GM18499 (cell line): Measurements from ENCODE around the gene NSUN6.
"Not testable (repeated sequence)": the region's sequence is repeated elsewhere in the genome, so short reads cannot be mapped to it uniquely, and the experiment has no call there.

ENCODE experiments used
- ATAC-seq: cut with Tn5 transposase; IDR thresholded peaks from one replicate; pipeline ENCODE4 v1.9.1; 2021; ENCODE audit warnings: moderate number of reproducible peaks; ENCODE audit not compliant: insufficient read depth, unreplicated experiment

The NSUN6 gene

DNA sequence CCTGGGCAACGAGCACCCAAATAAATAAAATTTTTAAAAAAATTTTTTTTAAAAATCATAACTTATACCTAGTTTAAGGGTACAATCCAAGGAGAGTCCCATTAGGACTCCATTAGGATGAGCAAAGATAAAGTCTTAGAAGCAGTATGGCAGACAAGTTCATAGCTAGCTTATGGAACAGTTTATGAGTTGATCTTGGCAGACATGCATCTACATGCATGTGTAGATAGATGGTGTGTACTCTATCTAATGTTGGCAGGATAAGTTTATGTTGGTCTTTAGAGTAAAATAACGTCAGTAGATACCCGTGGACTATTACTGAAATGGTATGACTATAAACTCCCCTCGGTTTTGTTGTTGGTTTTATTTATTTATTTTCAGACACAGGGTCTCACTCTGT lies 40.2 kb downstream of the NSUN6 start:
- ATAC-seq: no peak

DNA sequence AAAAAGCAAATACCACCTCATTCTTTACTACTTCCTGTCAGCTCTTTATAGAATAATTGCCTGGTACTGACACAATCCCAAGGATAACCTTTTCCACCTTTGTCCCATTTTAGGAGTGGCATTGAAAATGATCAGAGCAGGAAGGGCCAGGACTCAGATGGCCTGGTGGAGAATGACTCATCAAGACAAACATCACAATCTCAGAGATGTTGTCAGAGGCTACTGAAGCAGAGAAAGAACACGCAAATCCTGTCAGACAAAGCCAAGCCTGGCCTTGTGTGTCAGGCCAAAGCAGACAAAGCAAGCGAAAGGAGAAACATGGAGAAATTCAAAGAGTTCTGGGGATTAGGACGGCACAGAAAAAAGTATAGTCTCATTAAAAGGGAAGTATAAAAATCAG lies 40.9 kb downstream of the NSUN6 start:
- ATAC-seq: no peak

DNA sequence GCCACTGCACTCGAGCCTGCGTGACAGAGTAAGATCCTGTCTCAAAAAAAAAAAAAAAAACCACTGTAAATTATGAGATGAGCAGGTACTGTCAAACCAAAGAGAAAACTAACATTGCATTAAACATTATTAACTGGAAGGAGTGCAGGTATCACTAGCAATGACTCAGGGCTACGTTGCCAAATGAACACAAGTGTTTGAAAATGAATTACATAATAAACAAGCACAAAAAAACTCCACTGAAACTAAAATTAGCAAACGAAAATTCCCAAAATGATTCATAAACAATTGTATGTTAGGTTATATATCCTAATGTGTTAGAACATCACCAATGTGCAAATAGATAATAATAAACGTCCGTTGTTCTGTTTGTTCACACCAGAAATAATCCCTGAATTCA lies 42.8 kb downstream of the NSUN6 start:
- ATAC-seq: no peak

DNA sequence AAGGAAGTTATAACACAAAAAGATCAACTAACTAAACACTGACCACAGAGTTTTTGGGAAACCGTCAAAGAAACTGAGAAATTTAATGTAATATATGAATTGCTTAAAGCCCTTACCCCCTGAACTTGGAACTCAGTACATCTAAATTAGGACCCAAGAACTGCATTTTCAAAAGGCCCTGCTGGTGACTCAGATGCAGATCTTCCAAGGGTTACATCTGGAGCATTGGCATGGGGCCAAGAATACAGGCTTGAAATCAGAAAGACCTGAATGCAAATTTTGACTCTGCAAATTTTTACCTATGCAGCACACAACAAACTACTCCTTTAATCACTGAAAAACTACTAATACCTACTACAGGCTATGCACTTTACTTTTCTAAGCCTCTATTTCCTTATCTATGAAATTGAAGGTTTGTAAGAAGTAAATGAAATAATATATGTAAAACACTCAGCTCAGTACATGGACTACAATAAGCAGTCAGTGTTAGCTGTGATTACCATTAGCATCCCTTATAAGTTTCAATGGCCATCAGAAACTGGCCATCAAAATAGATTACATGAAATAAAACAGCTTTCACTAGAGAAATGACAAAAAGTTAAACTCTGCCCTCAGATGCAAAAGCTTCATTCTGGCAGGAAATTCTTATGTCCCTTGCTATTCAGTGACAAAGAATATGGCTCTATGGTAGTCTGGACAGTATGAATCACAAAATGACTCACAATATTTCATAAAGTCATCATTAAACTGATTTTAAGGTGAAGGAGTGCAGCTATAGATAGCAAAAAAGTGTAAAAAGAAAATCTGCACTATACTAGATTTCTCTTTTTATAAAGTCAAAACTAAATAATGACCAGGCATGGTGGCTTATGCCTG lies 43.6 kb downstream of the NSUN6 start:
- no peak for ATAC-seq

DNA sequence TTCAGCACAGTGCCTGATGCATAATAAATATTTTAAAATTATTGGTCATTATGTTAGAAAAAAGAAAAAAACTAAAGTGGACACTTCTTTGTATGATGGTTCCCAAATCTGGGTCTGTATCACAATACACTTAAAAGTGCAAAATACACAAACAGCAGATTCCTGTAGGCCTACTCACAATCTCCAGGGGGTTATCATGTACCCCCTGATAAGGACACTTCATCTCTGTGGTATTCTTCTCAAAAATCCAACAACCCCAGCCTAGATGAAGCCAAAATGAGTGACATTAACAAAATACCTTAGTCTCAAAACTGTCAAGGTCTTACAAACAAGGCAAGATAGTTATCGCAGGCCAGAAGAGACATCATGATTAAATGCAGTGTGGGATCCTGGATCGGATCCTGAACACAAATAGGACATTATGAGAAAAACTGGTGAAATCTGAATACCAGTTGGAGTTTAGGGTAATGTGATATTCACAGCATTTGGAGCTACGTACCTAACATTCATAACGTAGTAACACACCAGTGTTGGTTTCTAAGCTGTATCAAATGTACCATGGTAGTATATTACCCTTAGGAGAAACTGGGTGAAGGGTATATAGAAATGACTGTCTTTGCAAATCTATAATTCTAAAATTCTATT lies 45.2 kb downstream of the NSUN6 start:
- ATAC-seq: no peak

DNA sequence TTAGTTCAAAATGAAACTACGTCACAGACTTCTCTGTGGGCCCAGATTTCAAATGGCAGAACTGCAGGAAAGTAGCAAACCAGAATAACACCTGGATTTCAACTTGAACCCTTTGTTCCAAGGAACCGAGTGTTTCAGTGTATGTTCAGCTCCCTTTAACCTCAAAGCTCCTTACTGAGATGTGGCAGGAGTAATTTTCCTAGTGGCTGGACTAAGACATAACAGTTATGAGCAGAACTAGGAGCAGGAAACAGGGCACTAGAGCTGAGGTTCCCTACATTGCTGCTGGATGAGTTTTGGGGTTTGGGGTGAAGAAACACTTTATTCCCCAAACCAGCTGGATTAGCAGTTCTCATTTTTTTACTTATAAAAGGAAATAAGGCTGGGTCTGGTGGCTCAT lies 50.1 kb downstream of the NSUN6 start:
- ATAC-seq: no peak

DNA sequence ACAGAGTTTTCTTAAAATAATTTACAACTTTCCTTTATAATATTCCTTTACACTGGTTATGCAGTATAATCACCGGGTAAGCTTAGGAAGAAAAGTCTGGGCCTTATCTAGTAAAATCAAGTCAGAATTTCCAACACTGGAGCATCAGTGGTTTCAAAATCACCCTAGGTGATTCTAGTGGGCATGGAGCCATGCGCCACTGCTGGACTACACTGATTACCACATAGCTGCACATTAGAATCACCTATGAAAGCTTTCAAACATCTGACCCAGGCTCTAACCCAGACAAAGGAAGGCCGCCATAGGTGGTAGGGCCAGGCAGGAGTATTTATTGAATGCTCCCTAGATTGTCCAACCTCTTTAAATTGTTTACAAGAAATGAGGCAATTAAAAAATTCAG lies 52.0 kb downstream of the NSUN6 start:
- no peak for ATAC-seq

DNA sequence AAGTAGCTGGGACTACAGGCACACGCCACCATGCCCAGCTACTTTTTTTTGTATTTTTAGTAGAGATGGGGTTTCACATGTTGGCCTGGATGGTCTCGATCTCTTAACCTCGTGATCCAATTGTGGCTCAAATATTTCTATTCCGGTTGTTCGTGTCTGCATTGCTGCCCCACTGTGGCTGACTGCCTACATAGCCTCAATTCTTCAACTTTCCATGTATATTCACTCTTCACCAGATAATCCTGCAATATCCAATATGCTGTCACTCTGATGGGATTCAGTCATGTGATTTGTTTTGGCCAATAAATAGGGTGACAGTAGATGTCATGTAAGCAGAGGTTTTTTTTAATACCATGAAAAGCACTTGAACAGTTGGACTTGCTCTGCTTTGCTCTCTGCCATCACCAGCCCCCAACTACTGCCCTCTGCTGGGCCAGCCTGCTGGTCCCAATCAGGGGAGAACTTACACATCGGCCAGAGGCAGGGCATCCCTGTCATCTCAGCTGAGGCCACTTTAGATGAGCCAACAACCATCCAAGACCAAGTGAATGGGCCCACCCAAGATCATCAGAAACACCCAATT lies 56.7 kb downstream of the NSUN6 start:
- no peak for ATAC-seq

DNA sequence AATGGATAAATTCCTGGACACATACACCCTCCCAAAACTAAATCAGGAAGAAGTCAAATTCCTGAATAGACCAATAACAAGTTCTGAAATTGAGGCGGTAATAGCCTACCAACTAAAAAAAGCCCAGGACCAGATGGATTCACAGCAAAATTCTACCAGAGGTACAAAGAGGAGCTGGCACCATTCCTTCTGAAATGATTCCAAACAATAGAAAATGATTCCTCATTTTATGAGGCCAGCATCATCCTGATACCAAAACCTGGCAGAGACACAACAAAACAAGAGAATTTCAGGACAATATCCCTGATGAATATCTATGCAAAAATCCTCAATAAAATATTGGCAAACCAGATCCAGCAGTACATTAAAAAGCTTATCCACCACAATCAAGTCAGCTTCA lies 60.2 kb downstream of the NSUN6 start:
- not testable (repeated sequence) for ATAC-seq

DNA sequence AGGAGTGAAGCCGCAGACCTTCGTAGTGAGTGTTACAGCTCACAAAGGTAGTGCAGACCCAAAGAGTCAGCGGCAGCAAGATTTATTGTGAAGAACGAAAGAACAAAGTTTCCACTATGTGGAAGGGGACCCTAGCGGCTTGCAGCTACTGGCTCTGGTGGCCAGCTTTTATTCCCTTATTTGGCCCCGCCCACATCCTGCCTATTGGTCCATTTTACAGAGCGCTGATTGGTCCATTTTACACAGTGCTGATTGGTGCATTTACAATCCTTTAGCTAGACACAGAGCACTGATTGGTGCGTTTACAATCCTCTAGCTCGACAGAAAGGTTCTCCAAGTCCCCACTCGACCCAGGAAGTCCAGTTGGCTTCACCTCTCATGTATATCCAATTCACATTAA lies 64.8 kb downstream of the NSUN6 start:
- not testable (repeated sequence) for ATAC-seq

DNA sequence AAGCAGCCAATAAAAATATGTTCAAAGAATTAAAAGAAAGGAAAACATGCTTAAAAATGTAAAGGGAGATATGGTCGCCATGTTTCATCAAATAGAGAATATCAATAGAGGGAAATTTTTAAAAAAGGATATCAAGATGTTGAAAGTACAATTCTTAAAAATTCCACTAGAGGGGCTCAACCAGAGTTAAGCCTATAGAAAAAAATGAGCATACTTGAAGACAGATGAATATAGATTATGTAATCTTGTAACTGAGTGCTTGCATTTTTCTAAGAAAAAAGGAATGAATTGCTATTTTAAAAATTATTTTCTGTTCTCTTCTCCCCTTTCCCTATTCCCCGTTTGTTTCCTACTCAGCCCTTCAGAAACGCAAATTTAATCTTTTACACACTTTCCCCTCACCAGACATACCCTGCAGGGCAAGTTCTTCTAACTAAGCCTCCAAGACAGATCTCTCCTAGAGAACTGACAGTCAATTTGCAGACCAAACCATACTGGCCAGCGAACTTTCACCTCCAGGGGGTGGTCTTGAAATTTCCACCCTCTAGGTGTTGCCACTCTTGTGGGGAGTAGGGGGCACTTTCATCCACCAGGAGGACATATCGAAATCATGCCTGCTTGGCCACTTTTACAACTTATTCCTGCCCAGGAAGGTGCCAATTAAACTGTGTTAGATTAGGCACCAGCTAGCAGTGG lies 67.7 kb downstream of the NSUN6 start:
- ATAC-seq: no peak

DNA sequence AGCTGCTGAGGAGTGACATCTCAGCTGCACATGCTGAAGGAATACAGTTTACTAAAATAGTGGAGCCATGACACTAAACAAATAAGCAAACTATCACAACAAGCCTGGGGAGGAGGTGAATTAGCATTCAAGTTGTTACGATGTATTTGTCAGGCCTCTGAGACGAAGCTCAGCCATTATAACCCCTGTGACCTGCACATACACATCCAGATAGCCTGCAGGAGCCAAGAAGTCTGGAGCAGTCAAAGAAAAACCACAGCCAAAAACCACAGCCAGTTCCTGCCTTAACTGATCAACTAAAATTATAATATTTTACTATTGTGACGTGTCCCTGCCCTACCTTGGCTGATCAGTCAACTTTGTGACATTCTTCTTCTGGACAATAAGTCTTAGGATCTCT lies 68.6 kb downstream of the NSUN6 start:
- no peak for ATAC-seq

DNA sequence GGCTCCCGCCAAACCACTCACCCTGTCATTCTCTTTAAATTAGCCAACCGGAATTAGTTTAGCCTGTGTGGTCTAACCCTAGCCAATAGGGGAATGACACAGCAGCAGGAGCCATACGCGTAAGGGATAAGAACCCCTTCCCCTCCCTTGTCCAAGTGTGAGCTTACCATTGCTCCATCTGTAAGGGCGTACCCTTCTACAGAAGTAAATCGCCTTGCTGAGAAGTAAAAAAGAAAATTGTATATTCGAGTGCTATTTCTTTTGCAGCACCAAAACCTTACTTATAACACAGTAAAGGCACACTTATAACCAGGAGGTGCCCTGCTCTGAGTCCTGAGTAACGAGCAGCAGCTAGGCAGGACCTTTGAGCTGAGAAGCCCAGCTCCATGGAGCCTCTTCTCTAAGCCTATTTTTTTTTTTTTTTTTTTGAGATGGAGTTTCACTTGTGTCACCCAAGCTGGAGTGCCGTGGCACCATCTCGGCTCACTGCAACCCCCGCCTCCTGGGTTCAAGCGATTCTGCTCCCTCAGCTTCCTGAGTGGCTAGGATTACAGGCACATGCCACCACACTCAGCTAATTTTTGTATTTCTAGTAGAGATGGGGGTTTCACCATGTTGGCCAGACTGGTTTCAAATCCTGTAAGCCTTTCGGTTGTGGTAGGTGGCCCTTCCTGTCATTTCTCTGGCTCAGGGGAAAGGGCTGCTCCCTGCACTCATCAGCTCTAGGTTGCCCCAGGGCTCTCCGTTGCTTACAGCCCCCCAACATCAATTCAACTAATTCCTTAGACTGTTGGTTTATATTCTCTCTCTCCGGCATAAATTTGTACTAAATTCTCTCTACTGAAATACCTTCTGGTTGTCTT lies 73.3 kb downstream of the NSUN6 start:
- no peak for ATAC-seq

DNA sequence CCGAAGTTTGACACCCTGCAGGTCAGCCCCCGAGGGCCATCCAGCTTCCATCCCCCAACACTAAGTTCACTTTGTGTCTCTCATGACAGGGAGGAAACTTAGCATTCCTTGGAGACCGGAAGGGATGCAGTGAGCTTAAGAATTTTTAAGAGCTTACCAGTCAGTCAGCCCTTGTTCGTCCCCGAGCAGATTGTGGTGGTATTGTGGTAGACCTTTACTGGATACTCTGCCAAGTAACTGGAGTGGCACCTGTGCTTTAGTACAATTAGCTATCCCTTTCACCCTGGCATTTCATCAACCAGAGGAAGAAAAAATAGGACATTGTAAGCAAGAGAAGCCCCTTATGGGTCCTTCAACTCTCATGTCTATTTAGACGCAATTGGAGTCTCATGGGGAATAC lies 74.8 kb downstream of the NSUN6 start:
- no peak for ATAC-seq

DNA sequence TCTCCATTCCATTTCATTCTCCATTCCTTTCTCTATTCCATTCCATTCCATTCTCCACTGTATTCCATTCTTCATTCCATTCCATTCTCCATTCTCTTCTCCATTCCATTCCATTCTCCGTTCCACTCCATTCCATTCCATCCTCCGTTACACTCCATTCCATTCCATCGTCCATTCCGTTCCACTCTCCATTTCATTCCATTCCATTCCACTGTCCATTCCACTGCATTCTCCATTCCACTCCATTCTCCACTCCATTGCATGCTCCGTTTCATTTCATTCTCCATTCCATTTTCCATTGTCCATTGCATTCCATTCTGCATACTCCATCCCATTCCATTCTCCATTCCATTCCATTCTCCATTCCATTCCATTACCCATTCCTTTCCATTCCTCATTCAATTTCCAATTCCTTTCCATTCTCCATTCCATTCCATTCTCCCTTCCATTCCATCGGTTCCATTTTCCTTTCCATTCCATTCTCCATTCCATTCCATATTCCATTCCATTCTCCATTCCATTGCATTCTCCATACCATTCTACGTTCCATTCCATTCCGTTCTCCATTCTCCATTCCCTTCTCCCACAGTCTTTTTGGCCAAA lies 78.3 kb downstream of the NSUN6 start:
- ATAC-seq: no peak

DNA sequence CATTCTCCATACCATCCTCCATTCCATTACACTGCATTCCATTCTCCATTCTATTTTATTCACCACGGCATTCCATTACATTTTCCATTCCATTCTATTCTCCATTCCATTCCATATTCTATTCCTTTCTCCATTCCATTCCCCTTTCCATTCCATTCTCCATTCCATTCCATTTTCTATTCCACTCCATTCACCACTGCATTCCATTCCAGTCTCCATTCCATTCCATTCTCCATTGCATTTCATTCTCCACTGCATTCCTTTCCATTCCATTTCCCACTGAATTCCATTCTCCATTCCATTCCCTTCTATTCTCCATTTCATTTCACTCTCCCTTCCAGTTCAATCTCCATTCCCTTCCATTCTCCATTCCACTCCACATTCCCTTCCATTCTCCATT lies 79.6 kb downstream of the NSUN6 start:
- ATAC-seq: no peak

DNA sequence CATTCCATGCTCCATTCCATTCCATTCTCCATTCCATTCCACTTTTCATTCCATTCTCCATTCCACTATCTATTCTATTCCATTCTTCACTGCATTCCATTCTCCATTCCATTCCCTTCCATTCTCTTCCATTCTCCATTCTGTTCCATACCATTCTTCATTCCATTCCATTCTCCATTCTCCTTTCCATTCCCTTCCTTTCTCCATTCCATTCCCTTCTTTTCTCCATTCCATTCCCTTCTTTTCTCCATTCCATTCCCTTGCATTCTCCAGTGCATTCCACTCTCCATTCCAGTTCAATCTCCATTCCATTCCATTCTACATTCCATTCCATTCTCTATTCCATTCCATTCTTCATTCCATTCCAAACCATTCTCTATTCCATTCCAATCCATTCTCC lies 80.3 kb downstream of the NSUN6 start:
- ATAC-seq: no peak

DNA sequence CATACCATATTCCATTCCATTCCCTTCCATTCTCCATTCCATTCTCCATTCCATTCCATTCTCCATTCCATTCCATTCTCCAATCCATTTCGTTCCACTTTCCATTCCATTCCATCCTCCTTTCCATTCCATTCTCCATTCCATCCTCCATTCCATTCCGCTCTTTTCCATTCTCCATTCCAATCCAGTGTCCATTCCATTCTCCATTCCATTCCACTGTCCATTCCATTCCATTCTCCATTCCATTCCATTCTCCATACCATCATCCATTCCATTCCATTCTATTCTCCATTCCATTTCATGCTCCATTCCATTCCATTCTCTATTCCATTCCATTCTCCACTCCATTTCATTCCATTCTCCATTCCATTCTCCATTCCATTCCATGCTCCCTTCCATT lies 81.0 kb downstream of the NSUN6 start:
- ATAC-seq: not testable (repeated sequence)

DNA sequence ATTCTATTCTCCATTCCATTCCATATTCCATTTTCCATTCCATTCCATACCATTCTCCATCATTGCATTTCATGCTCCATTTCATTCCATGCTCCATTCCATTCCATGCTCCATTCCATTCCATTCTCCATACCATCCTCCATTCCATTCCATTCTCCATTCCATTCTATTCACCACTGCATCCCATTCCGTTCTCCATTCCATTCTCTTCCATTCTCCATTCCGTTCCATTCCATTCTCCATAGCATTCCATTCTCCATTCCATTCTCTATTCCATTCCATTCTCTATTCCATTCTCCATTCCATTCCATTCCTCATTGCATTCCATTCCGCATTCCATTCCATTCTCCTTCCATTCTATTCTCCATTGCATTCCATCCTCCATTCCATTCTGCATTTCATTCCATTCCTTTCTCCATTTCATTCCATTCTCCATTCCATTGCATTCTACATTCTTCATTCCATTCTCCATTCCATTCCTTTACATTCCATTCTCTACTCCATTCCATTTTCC lies 84.0 kb downstream of the NSUN6 start:
- no peak for ATAC-seq
